Left lobe of liver (tissue), 2 donors: ENCODE measurements around the gene CDA. TPM values are rescaled to one million over a fixed set of nuclear protein-coding genes. Genes with fewer than 3 reads are reported as not detected.

Experiments
- ATAC-seq: fragments of 200-7000 bp; cut with Tn5 transposase; one replicate; pipeline ENCODE4 v1.9.1; 2020; ENCODE audit warnings: mild to moderate bottlenecking, moderate library complexity
- DNase-seq: peaks from one replicate; pipeline ENCODE4 v3.0.0-alpha.2; 2020; ENCODE audit warnings: low spot score
- total RNA-seq: library from RNA; stranded (reverse); gene quantifications from one replicate; pipeline ENCODE4 v1.2.1, GENCODE V29; 2021
- donor health status: DM: no; HTN: no; CAD: no; lungs with moderate emphysema.
- donor health status: DM: no; HTN: yes; CAD: no.

The CDA gene
- total RNA-seq, 1 donor from 2014 or later = 29.7 TPM

- ATAC-seq (no peak), DNase-seq (no peak)
Observed at GRCh38 chr1:20614131-20614579, 25.3 kb downstream of the CDA start.

- ATAC-seq (no peak), DNase-seq (no peak)
Observed at GRCh38 chr1:20615946-20616846, 27.3 kb downstream of the CDA start.

GRCh38 chr1:20616847-20617487 is 28.1 kb downstream of the CDA start:
- ATAC-seq (no peak), DNase-seq (no peak)

- no peak for ATAC-seq
- no peak for DNase-seq
Observed at GRCh38 chr1:20618550-20618949, 29.7 kb downstream of the CDA start.

- DNase-seq (no peak), ATAC-seq (no peak)
Observed at GRCh38 chr1:20619999-20620398, 31.1 kb downstream of the CDA start.

GRCh38 chr1:20621012-20621411 is 32.1 kb downstream of the CDA start:
- DNase-seq (no peak), ATAC-seq (no peak)

- DNase-seq (no peak), ATAC-seq (no peak)
Observed at GRCh38 chr1:20624709-20625108, 35.8 kb downstream of the CDA start.

GRCh38 chr1:20625176-20626097 is 36.5 kb downstream of the CDA start:
- ATAC-seq = no peak

GRCh38 chr1:20626098-20626427 is 37.2 kb downstream of the CDA start:
- ATAC-seq (no peak), DNase-seq (no peak)

More at GRCh38 chr1:20625176-20626097, 36.5 kb downstream of the CDA start:
- no peak for DNase-seq

GRCh38 chr1:20626524-20626923 is 37.6 kb downstream of the CDA start:
- DNase-seq (no peak), ATAC-seq (no peak)

GRCh38 chr1:20630729-20631128 is 41.8 kb downstream of the CDA start:
- ATAC-seq = no peak
- DNase-seq = no peak

GRCh38 chr1:20632386-20632785 is 43.5 kb downstream of the CDA start:
- ATAC-seq (no peak), DNase-seq (no peak)

- ATAC-seq (peak; percentile 89), DNase-seq (peak; percentile 93)
Observed at GRCh38 chr1:20633190-20634064, 44.5 kb downstream of the CDA start, which contains the start of gene PINK1. Gene PINK1 (plus strand): TSS chr1:20633458. CDS start chr1:20633549, 91 bp downstream.

GRCh38 chr1:20634065-20634593 is 45.2 kb downstream of the CDA start:
- ATAC-seq = no peak
- no peak for DNase-seq

GRCh38 chr1:20634594-20635084 is 45.7 kb downstream of the CDA start:
- ATAC-seq = peak; percentile 59
- DNase-seq = peak; percentile 70

- ATAC-seq = no peak
- DNase-seq = no peak
Observed at GRCh38 chr1:20636785-20637347, 48.0 kb downstream of the CDA start.

- no peak for DNase-seq
- ATAC-seq = peak; percentile 79
Observed at GRCh38 chr1:20640183-20640597, 51.3 kb downstream of the CDA start.

- DNase-seq (no peak), ATAC-seq (no peak)
Observed at GRCh38 chr1:20641975-20642374, 53.1 kb downstream of the CDA start.

- no peak for DNase-seq
- ATAC-seq = no peak
Observed at GRCh38 chr1:20643080-20643479, 54.2 kb downstream of the CDA start.
